ENCODE data around the gene RASAL1. TPM values are rescaled to one million over a fixed set of nuclear protein-coding genes. Genes with fewer than 3 reads are reported as not detected.
A peak's percentile ranks its signal among the peaks of the same experiment; 100 is the strongest.

The RASAL1 gene
- total and polyA plus RNA-seq, 2 experiments from 2014 or later = 2.7 to 8.2 TPM

DNA sequence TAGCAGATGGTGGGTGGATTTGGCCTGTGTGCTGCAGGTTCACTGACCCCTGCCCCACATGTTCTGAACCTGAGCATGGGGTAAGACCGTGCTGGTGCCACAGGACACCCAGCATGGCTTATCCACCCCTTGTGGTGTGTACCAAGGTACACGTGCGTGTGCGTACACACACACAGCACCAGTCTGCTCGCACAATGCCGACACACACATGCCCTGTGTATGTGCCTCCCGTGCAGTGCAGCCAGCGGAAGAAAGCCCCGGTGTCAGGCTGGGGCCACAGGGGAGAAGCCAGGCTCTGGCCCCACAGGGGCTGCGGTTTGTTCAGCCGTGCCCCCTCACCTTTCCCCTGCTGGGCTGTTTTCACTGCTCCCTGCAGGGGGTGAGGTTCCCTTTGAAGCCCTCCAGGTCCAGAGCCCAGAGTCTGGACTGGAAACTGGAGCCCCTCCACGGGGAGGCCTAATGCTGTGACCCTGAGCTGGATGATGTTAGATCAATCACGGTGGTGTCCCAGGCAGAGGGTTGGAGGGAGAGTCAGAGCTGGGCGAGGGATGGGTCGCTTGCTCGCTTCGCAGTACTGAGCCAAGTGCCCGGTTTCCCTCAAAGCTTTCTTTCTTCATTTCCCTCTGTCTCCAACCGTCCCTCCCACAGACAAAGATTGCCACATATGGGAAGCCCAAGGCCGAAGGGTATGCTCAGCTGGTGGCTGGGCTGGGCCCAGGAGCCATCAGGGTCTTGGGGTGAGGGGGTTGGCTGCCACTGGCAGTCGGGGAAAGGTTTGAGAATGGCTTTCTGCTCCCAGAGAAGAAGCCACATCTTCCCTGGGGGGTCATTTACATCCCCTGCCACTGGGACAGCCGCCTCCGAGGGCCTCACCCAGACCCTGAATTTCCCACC, 72.8 kb downstream of the RASAL1 start:
- Histone ChIP-seq H3K79me2 (replicated peaks; ENCODE audit: insufficient read depth) (no peaks in the 10 kb centered on the region), H3K9me2 (ENCODE audit: insufficient read depth) (no peaks in the 10 kb centered on the region), H3F3A (replicated peaks; ENCODE audit: low read depth) (0 out of 2 replicates have a peak, but pooled peaks cover 2% of the 10 kb centered on the region), H3K4me2 (no peak overlapping the region), H3K27ac (ENCODE audit: low read depth) (no peak overlapping the region), H3K36me3 (ENCODE audit: insufficient read depth) (no peaks in the 10 kb centered on the region), H3K4me3 (no peak overlapping the region), H2AFZ (no peak overlapping the region), H3K4me1 (ENCODE audit: insufficient read depth) (peaks cover 13% of the 10 kb centered on the region; the same call in 1 of the 2 replicates), H3K27me3 (ENCODE audit: insufficient read depth) (0 out of 2 replicates have a peak, but pooled peaks cover 2% of the 10 kb centered on the region), H4K20me1 (replicated peaks; ENCODE audit: insufficient read depth) (no peaks in the 10 kb centered on the region; the same call in 1 of the 2 replicates)
- Mint-ChIP-seq H3K36me3 (ENCODE audit: low read depth) (no peaks in the 10 kb centered on the region), H3K4me3 (no peak overlapping the region), H3K4me1 (peaks cover 31% of the 10 kb centered on the region), H3K9me3 (no peaks in the 10 kb centered on the region), H3K27ac (no peak overlapping the region), H3K27me3 (ENCODE audit: insufficient read depth, low read depth, poor library complexity) (peaks cover 10% of the 10 kb centered on the region)
- TF ChIP-seq NANOG (IDR thresholded peaks at IDR 0.05; ENCODE audit: borderline replicate concordance) (no peak), ZNF331 (CRISPR knock-in tag; IDR thresholded peaks at IDR 0.05; ENCODE audit: low read depth) (no peak)
- TF ChIP-seq, protein P1, sequence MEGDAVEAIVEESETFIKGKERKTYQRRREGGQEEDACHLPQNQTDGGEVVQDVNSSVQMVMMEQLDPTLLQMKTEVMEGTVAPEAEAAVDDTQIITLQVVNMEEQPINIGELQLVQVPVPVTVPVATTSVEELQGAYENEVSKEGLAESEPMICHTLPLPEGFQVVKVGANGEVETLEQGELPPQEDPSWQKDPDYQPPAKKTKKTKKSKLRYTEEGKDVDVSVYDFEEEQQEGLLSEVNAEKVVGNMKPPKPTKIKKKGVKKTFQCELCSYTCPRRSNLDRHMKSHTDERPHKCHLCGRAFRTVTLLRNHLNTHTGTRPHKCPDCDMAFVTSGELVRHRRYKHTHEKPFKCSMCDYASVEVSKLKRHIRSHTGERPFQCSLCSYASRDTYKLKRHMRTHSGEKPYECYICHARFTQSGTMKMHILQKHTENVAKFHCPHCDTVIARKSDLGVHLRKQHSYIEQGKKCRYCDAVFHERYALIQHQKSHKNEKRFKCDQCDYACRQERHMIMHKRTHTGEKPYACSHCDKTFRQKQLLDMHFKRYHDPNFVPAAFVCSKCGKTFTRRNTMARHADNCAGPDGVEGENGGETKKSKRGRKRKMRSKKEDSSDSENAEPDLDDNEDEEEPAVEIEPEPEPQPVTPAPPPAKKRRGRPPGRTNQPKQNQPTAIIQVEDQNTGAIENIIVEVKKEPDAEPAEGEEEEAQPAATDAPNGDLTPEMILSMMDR (conservative IDR thresholded peaks at IDR 0.05; ENCODE audit: low read depth in 2 of 2) = no peak
- ATAC-seq (peak; percentile 29), DNase-seq (ENCODE audit: low spot score) (no peak)

DNA sequence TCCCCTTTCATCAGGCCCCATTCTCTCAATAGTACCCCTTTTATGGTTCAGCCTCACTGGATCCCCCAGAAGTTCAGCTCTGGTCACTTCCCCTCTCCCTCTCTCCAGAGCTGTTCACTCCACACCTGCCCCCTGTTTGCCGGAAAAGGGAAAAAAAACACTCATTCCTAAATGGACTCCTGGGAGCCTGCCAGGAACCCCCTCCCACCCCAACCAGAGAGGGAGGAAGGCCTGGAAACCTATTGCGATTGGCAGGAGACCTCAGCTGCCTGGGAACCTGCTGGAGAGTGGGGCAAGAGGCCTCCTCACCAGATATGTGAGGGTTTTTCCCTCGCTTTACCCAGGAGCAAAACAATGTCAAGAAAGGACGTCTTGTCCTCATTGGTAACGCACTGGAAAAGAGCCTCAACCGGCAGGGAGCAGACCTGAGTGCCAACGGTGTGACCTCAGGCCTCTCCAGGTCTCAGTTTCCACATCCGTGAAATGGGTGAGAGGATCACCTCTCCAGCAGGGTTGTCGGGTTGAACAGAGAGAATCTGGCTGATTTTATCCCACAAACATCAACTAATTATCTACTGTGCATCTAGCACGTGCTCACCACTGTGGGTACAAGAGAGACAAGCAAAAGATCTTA, 74.4 kb downstream of the RASAL1 start:
- no peak overlapping the region for H2AFZ ChIP-seq
- Mint-ChIP-seq H3K36me3 (ENCODE audit: low read depth) (no peaks in the 10 kb centered on the region), H3K4me3 (no peak overlapping the region), H3K9me3 (no peaks in the 10 kb centered on the region), H3K27me3 (ENCODE audit: insufficient read depth, low read depth, poor library complexity) (peaks cover 13% of the 10 kb centered on the region), H3K4me1 (peaks cover 19% of the 10 kb centered on the region), H3K27ac (no peak overlapping the region)
- H3K27me3 ChIP-seq (ENCODE audit: insufficient read depth) = peaks cover 10% of the 10 kb centered on the region
- H3K4me1 ChIP-seq (ENCODE audit: insufficient read depth) = 0 out of 2 replicates have a peak, but pooled peaks cover 5% of the 10 kb centered on the region
- no peaks in the 10 kb centered on the region for H3K9me2 ChIP-seq (ENCODE audit: insufficient read depth)
- H4K20me1 ChIP-seq (replicated peaks; ENCODE audit: insufficient read depth) = no peaks in the 10 kb centered on the region; the same call in 1 of the 2 replicates
- no peaks in the 10 kb centered on the region for H3K79me2 ChIP-seq (replicated peaks; ENCODE audit: insufficient read depth)
- H3K4me3 ChIP-seq = no peak overlapping the region
- DNase-seq (ENCODE audit: low spot score) (no peak), ATAC-seq (no peak)
- 0 out of 2 replicates have a peak, but pooled peaks cover 5% of the 10 kb centered on the region for H3F3A ChIP-seq (replicated peaks; ENCODE audit: low read depth)
- H3K27ac ChIP-seq (ENCODE audit: low read depth) = no peak overlapping the region
- H3K4me2 ChIP-seq = no peak overlapping the region
- H3K36me3 ChIP-seq (ENCODE audit: insufficient read depth) = no peaks in the 10 kb centered on the region
- TF ChIP-seq ZNF331 (CRISPR knock-in tag; IDR thresholded peaks at IDR 0.05; ENCODE audit: low read depth) (no peak), EZH2 (IDR thresholded peaks at IDR 0.05; ENCODE audit: low read depth, unreplicated experiment) (no peak), JUNB (IDR thresholded peaks at IDR 0.05; ENCODE audit: unreplicated experiment) (no peak), EZH2phosphoT487 (IDR thresholded peaks at IDR 0.05; ENCODE audit: unreplicated experiment) (no peak), POLR2AphosphoS5 (IDR thresholded peaks at IDR 0.05; ENCODE audit: low read depth) (no peak), CREB1 (CRISPR knock-in tag; IDR thresholded peaks at IDR 0.05; ENCODE audit: low read depth) (no peak), STAT1 (IDR thresholded peaks at IDR 0.05; ENCODE audit: unreplicated experiment) (no peak)
- TF ChIP-seq, protein P2, sequence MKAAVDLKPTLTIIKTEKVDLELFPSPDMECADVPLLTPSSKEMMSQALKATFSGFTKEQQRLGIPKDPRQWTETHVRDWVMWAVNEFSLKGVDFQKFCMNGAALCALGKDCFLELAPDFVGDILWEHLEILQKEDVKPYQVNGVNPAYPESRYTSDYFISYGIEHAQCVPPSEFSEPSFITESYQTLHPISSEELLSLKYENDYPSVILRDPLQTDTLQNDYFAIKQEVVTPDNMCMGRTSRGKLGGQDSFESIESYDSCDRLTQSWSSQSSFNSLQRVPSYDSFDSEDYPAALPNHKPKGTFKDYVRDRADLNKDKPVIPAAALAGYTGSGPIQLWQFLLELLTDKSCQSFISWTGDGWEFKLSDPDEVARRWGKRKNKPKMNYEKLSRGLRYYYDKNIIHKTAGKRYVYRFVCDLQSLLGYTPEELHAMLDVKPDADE (IDR thresholded peaks at IDR 0.05) = no peak
- TF ChIP-seq, protein P3, sequence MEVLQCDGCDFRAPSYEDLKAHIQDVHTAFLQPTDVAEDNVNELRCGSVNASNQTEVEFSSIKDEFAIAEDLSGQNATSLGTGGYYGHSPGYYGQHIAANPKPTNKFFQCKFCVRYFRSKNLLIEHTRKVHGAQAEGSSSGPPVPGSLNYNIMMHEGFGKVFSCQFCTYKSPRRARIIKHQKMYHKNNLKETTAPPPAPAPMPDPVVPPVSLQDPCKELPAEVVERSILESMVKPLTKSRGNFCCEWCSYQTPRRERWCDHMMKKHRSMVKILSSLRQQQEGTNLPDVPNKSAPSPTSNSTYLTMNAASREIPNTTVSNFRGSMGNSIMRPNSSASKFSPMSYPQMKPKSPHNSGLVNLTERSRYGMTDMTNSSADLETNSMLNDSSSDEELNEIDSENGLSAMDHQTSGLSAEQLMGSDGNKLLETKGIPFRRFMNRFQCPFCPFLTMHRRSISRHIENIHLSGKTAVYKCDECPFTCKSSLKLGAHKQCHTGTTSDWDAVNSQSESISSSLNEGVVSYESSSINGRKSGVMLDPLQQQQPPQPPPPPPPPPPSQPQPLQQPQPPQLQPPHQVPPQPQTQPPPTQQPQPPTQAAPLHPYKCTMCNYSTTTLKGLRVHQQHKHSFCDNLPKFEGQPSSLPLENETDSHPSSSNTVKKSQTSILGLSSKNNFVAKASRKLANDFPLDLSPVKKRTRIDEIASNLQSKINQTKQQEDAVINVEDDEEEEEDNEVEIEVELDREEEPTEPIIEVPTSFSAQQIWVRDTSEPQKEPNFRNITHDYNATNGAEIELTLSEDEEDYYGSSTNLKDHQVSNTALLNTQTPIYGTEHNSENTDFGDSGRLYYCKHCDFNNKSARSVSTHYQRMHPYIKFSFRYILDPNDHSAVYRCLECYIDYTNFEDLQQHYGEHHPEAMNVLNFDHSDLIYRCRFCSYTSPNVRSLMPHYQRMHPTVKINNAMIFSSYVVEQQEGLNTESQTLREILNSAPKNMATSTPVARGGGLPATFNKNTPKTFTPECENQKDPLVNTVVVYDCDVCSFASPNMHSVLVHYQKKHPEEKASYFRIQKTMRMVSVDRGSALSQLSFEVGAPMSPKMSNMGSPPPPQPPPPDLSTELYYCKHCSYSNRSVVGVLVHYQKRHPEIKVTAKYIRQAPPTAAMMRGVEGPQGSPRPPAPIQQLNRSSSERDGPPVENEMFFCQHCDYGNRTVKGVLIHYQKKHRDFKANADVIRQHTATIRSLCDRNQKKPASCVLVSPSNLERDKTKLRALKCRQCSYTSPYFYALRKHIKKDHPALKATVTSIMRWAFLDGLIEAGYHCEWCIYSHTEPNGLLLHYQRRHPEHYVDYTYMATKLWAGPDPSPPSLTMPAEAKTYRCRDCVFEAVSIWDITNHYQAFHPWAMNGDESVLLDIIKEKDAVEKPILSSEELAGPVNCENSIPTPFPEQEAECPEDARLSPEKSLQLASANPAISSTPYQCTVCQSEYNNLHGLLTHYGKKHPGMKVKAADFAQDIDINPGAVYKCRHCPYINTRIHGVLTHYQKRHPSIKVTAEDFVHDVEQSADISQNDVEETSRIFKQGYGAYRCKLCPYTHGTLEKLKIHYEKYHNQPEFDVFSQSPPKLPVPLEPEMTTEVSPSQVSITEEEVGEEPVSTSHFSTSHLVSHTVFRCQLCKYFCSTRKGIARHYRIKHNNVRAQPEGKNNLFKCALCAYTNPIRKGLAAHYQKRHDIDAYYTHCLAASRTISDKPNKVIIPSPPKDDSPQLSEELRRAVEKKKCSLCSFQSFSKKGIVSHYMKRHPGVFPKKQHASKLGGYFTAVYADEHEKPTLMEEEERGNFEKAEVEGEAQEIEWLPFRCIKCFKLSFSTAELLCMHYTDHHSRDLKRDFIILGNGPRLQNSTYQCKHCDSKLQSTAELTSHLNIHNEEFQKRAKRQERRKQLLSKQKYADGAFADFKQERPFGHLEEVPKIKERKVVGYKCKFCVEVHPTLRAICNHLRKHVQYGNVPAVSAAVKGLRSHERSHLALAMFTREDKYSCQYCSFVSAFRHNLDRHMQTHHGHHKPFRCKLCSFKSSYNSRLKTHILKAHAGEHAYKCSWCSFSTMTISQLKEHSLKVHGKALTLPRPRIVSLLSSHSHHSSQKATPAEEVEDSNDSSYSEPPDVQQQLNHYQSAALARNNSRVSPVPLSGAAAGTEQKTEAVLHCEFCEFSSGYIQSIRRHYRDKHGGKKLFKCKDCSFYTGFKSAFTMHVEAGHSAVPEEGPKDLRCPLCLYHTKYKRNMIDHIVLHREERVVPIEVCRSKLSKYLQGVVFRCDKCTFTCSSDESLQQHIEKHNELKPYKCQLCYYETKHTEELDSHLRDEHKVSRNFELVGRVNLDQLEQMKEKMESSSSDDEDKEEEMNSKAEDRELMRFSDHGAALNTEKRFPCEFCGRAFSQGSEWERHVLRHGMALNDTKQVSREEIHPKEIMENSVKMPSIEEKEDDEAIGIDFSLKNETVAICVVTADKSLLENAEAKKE (CRISPR knock-in tag; IDR thresholded peaks at IDR 0.05) = no peak

Data from GM23338 (cell line).